ENCODE results near the gene MAP4K2.
A peak's percentile ranks its signal among the peaks of the same experiment; 100 is the strongest.

MAP4K2 gene

DNA sequence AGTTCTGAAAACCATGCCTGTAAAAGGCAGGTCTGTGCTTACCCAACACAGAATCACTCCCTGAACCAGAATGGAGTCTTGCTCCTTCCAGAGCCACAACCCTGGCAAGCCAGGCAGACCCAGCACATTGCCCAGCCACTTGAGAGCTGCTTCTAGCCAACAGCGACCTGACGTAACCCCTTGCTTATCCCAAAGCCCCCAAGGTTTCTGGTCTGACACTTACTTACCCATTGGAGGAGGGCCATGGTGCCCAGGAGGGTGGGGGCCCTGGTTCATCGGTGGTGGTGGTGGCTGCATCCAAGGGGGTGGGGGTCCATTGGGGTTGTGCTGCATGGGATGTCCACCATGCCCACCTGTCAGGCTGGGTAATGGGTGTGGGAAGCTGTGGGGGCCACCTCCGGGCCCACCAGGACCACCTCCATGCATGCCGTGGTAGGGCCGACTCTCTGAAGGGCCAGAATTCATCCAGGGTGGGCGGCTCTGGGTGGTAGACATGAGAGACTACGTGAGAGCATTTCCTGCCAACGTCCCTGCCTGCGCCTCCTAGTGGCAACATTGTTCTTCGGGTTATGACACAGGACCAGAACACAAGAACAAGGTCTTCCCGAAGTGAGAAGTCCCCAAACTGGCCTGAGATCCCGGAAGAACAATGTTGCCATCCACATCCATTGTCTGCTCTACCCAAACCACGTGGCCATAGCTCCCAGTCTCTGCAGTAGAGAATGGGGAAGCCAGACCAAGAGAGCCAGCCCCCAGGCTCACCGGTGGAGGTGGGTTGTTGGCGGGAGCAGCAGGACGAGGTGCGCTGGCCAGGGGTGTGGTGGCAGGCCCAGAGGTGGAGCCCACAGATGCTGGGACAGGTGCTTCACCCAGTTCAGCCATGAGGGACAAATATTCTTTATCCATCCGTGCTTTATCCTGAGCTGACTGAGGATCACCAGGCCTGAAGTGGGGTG lies 35.4 kb downstream of the MAP4K2 start:
- DNase-seq = peak; percentile 85

DNA sequence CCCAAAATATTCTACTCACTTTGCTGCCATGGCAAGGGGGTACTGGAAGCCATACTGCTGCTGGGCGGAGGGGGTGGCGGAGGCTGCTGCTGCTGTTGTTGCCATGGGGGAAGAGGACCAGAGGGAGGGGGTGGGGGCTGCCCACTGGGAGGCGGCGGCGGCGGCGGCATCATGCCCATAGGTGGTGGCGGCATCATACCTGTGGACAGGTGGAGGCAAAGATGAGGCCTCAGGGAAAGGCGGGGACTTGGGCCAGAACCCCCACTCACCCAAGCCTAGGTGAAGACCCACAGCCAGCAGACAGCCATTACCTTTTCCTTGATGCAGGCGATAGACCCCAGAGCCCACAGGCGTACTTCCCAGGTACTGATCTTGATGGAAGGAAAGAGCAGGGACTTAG lies 36.1 kb downstream of the MAP4K2 start:
- DNase-seq = no peak

GRCh38 chr11:64765851-64766665 lies 37.0 kb downstream of the MAP4K2 start:
- no peak for DNase-seq

- DNase-seq = no peak
These were observed 37.6 kb downstream of the MAP4K2 start for GRCh38 chr11:64765291-64765850.

- no peak for DNase-seq
These were observed 38.3 kb downstream of the MAP4K2 start for GRCh38 chr11:64764753-64765152.

GRCh38 chr11:64764040-64764611 lies 38.9 kb downstream of the MAP4K2 start:
- DNase-seq = peak; percentile 51

- no peak for DNase-seq
These were observed 39.4 kb downstream of the MAP4K2 start for GRCh38 chr11:64763526-64764039.

DNA sequence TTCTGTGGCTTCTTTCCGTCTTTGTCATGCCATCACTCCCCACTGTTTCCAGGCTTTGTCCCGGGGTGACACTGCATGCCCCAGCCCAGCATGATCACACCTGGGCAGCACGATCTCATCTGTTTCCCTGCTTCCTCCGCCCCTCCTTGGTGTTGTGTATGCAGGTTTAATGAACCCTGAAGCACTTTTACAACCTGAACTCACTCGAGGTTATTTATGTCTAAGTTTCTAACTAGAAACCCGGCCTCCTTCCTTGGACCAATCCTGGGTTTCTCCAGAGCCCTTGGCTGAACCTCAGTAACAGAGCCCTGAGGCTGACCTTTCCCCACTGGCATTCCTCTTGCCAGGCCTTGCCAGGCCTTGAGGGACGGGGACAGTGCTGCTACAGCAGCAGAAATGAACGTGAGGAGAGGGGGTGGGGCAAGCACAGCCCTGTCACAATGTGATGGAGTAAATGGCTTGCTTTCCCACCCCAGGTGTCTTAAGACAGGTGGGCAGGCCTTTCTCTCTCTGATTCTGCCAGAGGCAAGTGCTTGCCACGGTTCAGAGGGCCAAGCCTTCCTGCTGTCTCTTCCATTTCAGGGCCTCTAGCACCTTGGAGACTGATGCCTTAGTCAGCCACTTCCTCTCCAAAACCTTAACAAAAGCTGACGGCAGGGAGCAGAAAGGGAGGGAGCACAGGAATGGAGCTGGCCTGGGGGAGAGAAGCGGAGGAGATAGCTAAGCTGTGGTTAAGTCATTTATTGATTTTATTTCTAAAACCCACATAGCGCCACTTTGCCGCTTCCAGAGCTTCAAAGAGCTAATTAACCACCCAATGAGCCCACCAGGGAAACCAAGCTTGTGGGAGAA lies 40.1 kb downstream of the MAP4K2 start:
- no peak for DNase-seq

- no peak for DNase-seq
These were observed 40.7 kb downstream of the MAP4K2 start for GRCh38 chr11:64762277-64762673.

DNA sequence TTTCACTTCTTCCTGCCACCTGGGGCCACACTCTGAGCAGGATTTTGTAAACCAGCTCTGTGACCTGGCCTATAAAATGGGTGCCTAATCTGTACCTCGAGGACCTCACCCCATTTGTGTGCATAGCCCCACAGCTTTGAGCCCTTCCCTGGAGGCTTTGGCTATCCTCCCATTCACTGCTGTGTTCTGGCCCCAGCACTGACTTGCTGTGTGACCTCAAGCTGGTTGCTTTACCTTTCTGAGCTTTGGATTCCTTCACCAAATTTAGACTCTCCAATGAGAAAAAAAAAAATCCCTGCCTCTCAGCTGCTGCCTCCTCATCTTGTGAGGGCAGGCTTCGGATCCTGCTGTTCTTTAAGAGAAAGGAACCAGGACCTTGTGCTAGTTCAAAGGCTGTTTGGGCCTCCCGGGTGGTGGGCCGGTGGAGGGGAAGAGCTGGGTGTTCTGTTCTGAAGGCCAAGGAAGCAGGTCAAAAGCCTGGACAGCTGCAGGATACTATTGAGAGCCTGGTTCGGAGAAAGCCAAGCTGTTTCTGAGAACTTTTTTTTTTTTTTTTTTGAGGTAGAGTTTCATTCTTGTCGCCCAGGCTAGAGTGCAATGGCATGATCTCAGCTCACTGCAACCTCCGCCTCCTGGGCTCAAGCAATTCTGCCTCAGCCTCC lies 42.1 kb downstream of the MAP4K2 start:
- DNase-seq = no peak

- no peak for DNase-seq
These were observed 43.0 kb downstream of the MAP4K2 start, which contains the start of gene PYGM for GRCh38 chr11:64759722-64760719. Gene PYGM (minus strand): TSS chr11:64759974. CDS start chr11:64759898, 76 bp downstream.

DNA sequence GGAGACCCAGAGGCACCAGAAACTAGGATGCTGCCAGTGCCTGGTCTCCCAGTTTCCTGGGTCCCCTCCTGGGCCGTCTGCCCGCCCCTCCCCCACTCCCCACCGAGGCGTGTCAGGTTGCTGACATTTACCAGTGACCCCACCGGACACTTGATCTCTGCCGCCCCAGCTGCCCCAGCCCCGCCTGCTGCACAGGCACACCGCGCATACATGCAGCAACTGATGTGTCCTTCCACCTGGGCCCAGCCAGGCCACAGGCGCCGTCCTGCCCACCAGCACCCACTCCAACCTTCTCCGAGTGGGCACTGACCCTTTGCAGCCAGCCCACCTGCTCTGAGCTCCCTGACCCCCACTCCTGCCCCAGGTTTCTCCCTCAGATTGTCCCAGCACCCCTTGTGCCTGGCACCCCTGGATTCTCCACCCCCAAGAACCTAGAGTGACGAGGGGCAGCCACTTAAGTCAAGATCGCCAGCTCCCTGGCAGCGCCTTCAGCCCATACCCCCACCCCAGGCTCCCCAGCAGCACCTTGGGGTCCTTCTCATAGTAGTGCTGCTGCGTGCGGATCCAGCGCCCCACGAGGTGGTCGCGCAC lies 43.8 kb downstream of the MAP4K2 start:
- no peak for DNase-seq

- DNase-seq = no peak
These were observed 44.5 kb downstream of the MAP4K2 start for GRCh38 chr11:64758330-64759079.

DNA sequence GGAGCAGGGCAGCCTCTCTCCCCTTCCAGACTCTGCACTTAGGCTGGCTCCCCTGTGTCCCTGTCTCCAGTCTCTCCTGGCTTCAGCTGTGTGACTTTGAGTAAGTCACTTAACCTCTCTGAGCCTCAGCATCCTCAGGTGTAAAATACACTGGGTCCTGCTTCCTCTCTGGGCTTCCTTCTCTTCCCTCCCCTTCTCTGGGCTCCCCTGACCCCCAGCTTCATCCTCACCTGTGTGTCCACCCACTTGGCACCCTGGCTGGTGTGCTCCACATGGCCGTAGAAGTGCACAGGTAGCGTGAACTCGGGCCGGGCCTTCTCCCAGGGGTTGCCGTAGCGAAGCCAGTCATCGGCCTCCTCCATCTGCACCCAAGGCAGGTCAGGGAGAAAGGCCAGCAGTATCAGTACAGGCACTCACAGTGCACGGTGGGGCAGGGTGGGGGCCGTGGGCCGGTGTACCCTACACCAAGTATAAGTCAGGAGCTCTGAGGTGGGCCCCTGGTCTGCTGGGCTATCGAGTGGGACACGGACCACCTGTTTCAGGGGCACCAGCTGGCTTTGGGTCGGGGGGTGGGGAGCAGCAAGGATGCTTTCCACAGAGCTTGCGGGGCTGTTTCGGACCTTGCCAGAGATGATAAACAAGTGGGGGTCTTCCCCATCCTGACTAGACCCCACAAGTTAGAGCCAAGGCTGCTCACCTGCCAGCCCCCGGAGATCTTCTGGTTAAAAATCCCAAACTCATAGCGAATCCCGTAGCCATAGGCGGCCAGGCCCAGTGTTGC lies 45.3 kb downstream of the MAP4K2 start:
- no peak for DNase-seq

DNA sequence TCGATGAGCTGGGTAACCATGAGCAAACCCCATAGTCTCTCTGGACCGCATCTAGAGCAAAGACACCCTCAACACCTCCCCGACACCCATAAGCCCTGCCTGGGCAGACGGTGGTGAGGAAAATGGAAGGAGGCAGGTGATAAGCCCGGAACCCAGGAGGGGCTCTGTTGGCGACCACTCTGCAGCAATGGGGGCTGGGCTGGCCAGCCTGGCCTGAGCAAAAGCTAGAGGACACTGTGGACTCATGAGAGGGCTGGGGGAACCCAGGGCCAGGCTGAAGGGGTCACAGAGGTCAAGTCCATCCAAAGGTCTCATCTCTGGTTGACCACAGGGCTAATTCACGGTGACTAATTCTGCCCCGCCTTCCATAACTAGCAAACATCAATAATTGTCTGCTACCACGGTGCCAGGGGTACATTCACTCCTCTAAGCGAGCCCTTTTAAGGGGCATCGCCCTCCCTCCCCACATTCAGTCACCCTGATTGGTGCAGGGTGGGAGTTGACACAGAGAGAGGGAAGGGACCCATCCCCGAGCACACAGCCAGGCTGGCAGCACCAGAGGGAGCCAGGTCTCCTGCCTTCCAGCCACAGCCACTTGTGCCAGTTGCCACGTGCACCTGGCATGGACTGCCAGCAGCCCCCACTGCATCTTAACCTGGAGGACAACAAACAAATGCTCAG lies 47.2 kb downstream of the MAP4K2 start:
- no peak for DNase-seq

DNA sequence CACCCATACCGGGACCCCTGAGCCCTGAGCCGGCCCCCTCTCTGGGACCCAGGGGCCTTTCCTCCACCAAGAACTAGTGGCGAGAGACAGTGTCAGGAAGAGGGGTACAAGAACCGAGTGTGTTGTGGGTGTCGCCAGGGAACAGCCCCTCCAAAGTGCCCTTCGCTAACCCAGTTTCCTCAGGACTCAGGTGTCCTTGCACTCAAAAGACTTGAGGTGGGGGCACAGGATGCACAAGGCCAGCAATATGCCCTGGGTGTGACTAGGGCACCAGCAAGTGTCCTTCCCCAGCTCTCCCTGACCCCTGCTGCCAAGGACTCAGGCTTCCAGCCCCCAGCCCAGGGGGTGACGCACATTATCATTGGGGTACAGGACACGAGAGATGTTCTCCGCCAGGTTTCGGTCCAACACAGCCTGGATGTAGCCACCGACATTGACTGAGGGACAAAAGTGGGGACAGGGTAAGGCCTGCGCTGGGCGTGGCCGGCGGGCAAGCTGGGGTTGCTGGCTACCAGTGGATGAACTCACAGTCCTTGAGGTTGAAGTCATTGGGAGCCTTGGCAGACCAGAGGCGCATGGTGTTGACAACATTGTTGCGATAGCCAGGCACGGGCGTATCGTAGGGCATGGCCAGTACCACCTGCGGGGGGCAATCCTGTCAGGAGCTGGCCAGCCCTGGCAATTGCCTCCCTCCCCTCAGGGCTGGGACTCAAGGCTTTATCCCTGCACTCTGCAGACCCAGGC lies 47.9 kb downstream of the MAP4K2 start:
- DNase-seq = no peak

All from effector CD4-positive, alpha-beta T cell (primary cell).